GM23338 (cell line): ENCODE results near the gene PDE4B.

Experiments
- CREB1 ChIP-seq: fragments of 250-450 bp; sonication (Bioruptor Pico); IDR thresholded peaks from 2 replicates; pipeline ENCODE4 v1.5.0; 2020; ENCODE audit warnings: low read depth, mild to moderate bottlenecking, moderate library complexity
- EZH2 ChIP-seq: fragments of 200-600 bp; sonication (generic); IDR thresholded peaks from one replicate; pipeline ENCODE4 v1.8.0; 2017; ENCODE audit warnings: antibody characterized with exemption, mild to moderate bottlenecking, low read depth; ENCODE audit not compliant: unreplicated experiment
- EZH2phosphoT487 ChIP-seq: fragments of 200-600 bp; sonication (generic); IDR thresholded peaks from one replicate; pipeline ENCODE4 v1.8.1; 2018; ENCODE audit warnings: antibody characterized with exemption; ENCODE audit not compliant: unreplicated experiment
- JUNB ChIP-seq: IDR thresholded peaks from one replicate; pipeline ENCODE4 v1.6.1; 2016; ENCODE audit warnings: antibody characterized with exemption; ENCODE audit not compliant: unreplicated experiment
- POLR2AphosphoS5 ChIP-seq: IDR thresholded peaks from 2 replicates; pipeline ENCODE4 v1.6.1; 2016; ENCODE audit warnings: antibody characterized with exemption, low read depth
- ZNF114 ChIP-seq: fragments of 250-450 bp; sonication (Bioruptor Pico); IDR thresholded peaks from 2 replicates; pipeline ENCODE4 v1.5.0; 2020; ENCODE audit warnings: mild to moderate bottlenecking, moderate library complexity
- TF ChIP-seq, protein P1 (sequence below), 2 experiments: fragments of 200-600 bp in 1 of 2; sonication (generic) in 1 of 2; conservative IDR thresholded peaks; 2 replicates each; pipeline versions ENCODE4 v1.5.1 to v1.6.1; 2016 to 2017; ENCODE audit warnings: antibody characterized with exemption in 2 of 2, low read depth in 2 of 2, mild to moderate bottlenecking in 2 of 2, moderate library complexity in 1 of 2
- TF ChIP-seq, protein P2 (sequence below): IDR thresholded peaks from one replicate; pipeline ENCODE4 v1.6.1; 2018; ENCODE audit warnings: antibody characterized with exemption; ENCODE audit not compliant: unreplicated experiment
- TF ChIP-seq, protein P3 (sequence below): IDR thresholded peaks from 2 replicates; pipeline ENCODE4 v1.6.1; 2016; ENCODE audit warnings: antibody characterized with exemption
- TF ChIP-seq, protein P4 (sequence below): fragments of 250-450 bp; sonication (Bioruptor Pico); IDR thresholded peaks from 2 replicates; pipeline ENCODE4 v1.5.0; 2020; ENCODE audit warnings: mild to moderate bottlenecking, moderate library complexity

DNA sequence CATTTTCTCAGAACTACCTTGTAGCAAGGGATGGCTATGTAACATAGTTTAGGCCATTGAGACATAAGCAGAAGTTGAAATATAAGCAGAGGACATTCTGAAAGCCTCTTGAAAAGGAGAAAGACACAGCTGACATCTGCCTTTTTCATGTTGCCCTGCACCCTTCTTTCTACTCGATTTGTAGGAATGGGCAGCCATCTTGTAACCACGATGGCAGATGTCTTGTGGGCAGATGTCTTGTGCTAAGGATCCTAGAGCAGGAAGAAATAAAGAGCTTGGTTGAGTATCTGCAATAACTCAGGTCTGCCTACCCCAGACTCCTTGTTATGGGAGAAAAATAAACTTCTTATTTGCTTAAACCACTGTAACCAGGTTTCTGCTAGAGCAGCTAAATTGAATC lies 351.0 kb downstream of the PDE4B start:
- TF ChIP-seq EZH2 = no peak
- TF ChIP-seq, protein P1, sequence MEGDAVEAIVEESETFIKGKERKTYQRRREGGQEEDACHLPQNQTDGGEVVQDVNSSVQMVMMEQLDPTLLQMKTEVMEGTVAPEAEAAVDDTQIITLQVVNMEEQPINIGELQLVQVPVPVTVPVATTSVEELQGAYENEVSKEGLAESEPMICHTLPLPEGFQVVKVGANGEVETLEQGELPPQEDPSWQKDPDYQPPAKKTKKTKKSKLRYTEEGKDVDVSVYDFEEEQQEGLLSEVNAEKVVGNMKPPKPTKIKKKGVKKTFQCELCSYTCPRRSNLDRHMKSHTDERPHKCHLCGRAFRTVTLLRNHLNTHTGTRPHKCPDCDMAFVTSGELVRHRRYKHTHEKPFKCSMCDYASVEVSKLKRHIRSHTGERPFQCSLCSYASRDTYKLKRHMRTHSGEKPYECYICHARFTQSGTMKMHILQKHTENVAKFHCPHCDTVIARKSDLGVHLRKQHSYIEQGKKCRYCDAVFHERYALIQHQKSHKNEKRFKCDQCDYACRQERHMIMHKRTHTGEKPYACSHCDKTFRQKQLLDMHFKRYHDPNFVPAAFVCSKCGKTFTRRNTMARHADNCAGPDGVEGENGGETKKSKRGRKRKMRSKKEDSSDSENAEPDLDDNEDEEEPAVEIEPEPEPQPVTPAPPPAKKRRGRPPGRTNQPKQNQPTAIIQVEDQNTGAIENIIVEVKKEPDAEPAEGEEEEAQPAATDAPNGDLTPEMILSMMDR (conservative IDR thresholded peaks at IDR 0.05; ENCODE audit: low read depth in 2 of 2) = no peak
- TF ChIP-seq, protein P2, sequence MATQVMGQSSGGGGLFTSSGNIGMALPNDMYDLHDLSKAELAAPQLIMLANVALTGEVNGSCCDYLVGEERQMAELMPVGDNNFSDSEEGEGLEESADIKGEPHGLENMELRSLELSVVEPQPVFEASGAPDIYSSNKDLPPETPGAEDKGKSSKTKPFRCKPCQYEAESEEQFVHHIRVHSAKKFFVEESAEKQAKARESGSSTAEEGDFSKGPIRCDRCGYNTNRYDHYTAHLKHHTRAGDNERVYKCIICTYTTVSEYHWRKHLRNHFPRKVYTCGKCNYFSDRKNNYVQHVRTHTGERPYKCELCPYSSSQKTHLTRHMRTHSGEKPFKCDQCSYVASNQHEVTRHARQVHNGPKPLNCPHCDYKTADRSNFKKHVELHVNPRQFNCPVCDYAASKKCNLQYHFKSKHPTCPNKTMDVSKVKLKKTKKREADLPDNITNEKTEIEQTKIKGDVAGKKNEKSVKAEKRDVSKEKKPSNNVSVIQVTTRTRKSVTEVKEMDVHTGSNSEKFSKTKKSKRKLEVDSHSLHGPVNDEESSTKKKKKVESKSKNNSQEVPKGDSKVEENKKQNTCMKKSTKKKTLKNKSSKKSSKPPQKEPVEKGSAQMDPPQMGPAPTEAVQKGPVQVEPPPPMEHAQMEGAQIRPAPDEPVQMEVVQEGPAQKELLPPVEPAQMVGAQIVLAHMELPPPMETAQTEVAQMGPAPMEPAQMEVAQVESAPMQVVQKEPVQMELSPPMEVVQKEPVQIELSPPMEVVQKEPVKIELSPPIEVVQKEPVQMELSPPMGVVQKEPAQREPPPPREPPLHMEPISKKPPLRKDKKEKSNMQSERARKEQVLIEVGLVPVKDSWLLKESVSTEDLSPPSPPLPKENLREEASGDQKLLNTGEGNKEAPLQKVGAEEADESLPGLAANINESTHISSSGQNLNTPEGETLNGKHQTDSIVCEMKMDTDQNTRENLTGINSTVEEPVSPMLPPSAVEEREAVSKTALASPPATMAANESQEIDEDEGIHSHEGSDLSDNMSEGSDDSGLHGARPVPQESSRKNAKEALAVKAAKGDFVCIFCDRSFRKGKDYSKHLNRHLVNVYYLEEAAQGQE = no peak
- no peak for TF ChIP-seq POLR2AphosphoS5
- no peak for TF ChIP-seq CREB1 (CRISPR knock-in tag)
- no peak for TF ChIP-seq ZNF114
- TF ChIP-seq EZH2phosphoT487 = no peak
- TF ChIP-seq, protein P3, sequence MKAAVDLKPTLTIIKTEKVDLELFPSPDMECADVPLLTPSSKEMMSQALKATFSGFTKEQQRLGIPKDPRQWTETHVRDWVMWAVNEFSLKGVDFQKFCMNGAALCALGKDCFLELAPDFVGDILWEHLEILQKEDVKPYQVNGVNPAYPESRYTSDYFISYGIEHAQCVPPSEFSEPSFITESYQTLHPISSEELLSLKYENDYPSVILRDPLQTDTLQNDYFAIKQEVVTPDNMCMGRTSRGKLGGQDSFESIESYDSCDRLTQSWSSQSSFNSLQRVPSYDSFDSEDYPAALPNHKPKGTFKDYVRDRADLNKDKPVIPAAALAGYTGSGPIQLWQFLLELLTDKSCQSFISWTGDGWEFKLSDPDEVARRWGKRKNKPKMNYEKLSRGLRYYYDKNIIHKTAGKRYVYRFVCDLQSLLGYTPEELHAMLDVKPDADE = no peak
- no peak for TF ChIP-seq JUNB
- TF ChIP-seq, protein P4, sequence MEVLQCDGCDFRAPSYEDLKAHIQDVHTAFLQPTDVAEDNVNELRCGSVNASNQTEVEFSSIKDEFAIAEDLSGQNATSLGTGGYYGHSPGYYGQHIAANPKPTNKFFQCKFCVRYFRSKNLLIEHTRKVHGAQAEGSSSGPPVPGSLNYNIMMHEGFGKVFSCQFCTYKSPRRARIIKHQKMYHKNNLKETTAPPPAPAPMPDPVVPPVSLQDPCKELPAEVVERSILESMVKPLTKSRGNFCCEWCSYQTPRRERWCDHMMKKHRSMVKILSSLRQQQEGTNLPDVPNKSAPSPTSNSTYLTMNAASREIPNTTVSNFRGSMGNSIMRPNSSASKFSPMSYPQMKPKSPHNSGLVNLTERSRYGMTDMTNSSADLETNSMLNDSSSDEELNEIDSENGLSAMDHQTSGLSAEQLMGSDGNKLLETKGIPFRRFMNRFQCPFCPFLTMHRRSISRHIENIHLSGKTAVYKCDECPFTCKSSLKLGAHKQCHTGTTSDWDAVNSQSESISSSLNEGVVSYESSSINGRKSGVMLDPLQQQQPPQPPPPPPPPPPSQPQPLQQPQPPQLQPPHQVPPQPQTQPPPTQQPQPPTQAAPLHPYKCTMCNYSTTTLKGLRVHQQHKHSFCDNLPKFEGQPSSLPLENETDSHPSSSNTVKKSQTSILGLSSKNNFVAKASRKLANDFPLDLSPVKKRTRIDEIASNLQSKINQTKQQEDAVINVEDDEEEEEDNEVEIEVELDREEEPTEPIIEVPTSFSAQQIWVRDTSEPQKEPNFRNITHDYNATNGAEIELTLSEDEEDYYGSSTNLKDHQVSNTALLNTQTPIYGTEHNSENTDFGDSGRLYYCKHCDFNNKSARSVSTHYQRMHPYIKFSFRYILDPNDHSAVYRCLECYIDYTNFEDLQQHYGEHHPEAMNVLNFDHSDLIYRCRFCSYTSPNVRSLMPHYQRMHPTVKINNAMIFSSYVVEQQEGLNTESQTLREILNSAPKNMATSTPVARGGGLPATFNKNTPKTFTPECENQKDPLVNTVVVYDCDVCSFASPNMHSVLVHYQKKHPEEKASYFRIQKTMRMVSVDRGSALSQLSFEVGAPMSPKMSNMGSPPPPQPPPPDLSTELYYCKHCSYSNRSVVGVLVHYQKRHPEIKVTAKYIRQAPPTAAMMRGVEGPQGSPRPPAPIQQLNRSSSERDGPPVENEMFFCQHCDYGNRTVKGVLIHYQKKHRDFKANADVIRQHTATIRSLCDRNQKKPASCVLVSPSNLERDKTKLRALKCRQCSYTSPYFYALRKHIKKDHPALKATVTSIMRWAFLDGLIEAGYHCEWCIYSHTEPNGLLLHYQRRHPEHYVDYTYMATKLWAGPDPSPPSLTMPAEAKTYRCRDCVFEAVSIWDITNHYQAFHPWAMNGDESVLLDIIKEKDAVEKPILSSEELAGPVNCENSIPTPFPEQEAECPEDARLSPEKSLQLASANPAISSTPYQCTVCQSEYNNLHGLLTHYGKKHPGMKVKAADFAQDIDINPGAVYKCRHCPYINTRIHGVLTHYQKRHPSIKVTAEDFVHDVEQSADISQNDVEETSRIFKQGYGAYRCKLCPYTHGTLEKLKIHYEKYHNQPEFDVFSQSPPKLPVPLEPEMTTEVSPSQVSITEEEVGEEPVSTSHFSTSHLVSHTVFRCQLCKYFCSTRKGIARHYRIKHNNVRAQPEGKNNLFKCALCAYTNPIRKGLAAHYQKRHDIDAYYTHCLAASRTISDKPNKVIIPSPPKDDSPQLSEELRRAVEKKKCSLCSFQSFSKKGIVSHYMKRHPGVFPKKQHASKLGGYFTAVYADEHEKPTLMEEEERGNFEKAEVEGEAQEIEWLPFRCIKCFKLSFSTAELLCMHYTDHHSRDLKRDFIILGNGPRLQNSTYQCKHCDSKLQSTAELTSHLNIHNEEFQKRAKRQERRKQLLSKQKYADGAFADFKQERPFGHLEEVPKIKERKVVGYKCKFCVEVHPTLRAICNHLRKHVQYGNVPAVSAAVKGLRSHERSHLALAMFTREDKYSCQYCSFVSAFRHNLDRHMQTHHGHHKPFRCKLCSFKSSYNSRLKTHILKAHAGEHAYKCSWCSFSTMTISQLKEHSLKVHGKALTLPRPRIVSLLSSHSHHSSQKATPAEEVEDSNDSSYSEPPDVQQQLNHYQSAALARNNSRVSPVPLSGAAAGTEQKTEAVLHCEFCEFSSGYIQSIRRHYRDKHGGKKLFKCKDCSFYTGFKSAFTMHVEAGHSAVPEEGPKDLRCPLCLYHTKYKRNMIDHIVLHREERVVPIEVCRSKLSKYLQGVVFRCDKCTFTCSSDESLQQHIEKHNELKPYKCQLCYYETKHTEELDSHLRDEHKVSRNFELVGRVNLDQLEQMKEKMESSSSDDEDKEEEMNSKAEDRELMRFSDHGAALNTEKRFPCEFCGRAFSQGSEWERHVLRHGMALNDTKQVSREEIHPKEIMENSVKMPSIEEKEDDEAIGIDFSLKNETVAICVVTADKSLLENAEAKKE (CRISPR knock-in tag) = no peak
